Inferior parietal cortex (tissue), 1 donor: ENCODE measurements around the gene CNGA3.
"Not testable (repeated sequence)": the region's sequence is repeated elsewhere in the genome, so short reads cannot be mapped to it uniquely, and the experiment has no call there.

Experiments
- DNase-seq: peaks from one replicate; pipeline ENCODE4 v3.0.0-alpha.2; 2016; ENCODE audit errors: extremely low spot score

CNGA3 gene

GRCh38 chr2:98403878-98404277, 57.6 kb downstream of the CNGA3 start:
- no peak for DNase-seq

- DNase-seq, result no peak
These were observed 58.4 kb downstream of the CNGA3 start for GRCh38 chr2:98404556-98405250.

- no peak for DNase-seq
These were observed 59.0 kb downstream of the CNGA3 start for GRCh38 chr2:98405301-98405700.

GRCh38 chr2:98408155-98408554, 61.9 kb downstream of the CNGA3 start:
- DNase-seq, result no peak

GRCh38 chr2:98412751-98413458, 66.6 kb downstream of the CNGA3 start:
- peak; percentile 87 for DNase-seq

GRCh38 chr2:98414246-98414645, 68.0 kb downstream of the CNGA3 start:
- not testable (repeated sequence) for DNase-seq

GRCh38 chr2:98415719-98416248, 69.5 kb downstream of the CNGA3 start:
- not testable (repeated sequence) for DNase-seq

- DNase-seq, result no peak
These were observed 70.3 kb downstream of the CNGA3 start for GRCh38 chr2:98416383-98417159.

- no peak for DNase-seq
These were observed 73.3 kb downstream of the CNGA3 start for GRCh38 chr2:98419544-98419943.

- no peak for DNase-seq
These were observed 73.9 kb downstream of the CNGA3 start for GRCh38 chr2:98419977-98420725.

- DNase-seq, result no peak
These were observed 76.2 kb downstream of the CNGA3 start for GRCh38 chr2:98422449-98422848.

- DNase-seq, result no peak
These were observed 80.5 kb downstream of the CNGA3 start for GRCh38 chr2:98426771-98427170.

GRCh38 chr2:98432145-98432544, 85.9 kb downstream of the CNGA3 start:
- DNase-seq, result no peak

- no peak for DNase-seq
These were observed 87.2 kb downstream of the CNGA3 start for GRCh38 chr2:98433363-98433964.

GRCh38 chr2:98434492-98434891, 88.2 kb downstream of the CNGA3 start:
- DNase-seq, result no peak

- DNase-seq, result not testable (repeated sequence)
These were observed 89.4 kb downstream of the CNGA3 start for GRCh38 chr2:98435670-98436069.

- DNase-seq, result no peak
These were observed 90.5 kb downstream of the CNGA3 start for GRCh38 chr2:98436734-98437133.

GRCh38 chr2:98438190-98439133, 92.2 kb downstream of the CNGA3 start:
- DNase-seq, result no peak

GRCh38 chr2:98441706-98442450, 95.6 kb downstream of the CNGA3 start:
- DNase-seq, result no peak
